BJ (cell line): Measurements from ENCODE around the gene CMTR1. TPM values are rescaled to one million over a fixed set of nuclear protein-coding genes. Genes with fewer than 3 reads are reported as not detected.

ENCODE experiments used
- CTCF ChIA-PET: fragments of 350-600 bp; formaldehyde crosslinking; extraction: SDS; loops from one replicate; lab custom pipeline; 2021; ENCODE audit warnings: antibody characterized with exemption, inconsistent platforms; lab: Yijun Ruan, JAX
- POLR2A ChIA-PET: fragments of 300-600 bp; sonication (Branson Sonifier 250); formaldehyde crosslinking; extraction: SDS; loops from one replicate; lab custom pipeline; 2021; ENCODE audit warnings: antibody characterized with exemption; lab: Charles Lee
- DNase-seq: peaks from one replicate; pipeline ENCODE4 v3.0.0-alpha.2; 2011; ENCODE audit warnings: low read depth
- H3K27me3 ChIP-seq: 2 replicates; pipeline ENCODE4 v1.6.0; 2011; ENCODE audit warnings: low read length; ENCODE audit not compliant: control insufficient read depth, insufficient read depth
- H3K36me3 ChIP-seq: 2 replicates; pipeline ENCODE4 v1.5.1; 2011; ENCODE audit warnings: low read length; ENCODE audit not compliant: control insufficient read depth, insufficient read depth
- H3K4me3 ChIP-seq: 2 replicates; pipeline ENCODE4 v1.5.1; 2011; ENCODE audit warnings: low read depth, mild to moderate bottlenecking, control low read depth, low read length
- polyA plus RNA-seq: library from polyadenylated mRNA; depleted of rRNA; stranded (reverse); fragments of >200 nt; gene quantifications from 2 replicates; pipeline ENCODE4 v1.2.3, GENCODE V29; 2011
- TF ChIP-seq, protein P1 (sequence below): IDR thresholded peaks from 2 replicates; pipeline ENCODE4 v1.5.1; 2011; ENCODE audit warnings: low read depth, mild to moderate bottlenecking, control low read depth, inconsistent platforms, low read length, moderate library complexity; ENCODE audit not compliant: insufficient read depth

The CMTR1 gene
- polyA plus RNA-seq, 1 experiment: 25.2 TPM

DNA sequence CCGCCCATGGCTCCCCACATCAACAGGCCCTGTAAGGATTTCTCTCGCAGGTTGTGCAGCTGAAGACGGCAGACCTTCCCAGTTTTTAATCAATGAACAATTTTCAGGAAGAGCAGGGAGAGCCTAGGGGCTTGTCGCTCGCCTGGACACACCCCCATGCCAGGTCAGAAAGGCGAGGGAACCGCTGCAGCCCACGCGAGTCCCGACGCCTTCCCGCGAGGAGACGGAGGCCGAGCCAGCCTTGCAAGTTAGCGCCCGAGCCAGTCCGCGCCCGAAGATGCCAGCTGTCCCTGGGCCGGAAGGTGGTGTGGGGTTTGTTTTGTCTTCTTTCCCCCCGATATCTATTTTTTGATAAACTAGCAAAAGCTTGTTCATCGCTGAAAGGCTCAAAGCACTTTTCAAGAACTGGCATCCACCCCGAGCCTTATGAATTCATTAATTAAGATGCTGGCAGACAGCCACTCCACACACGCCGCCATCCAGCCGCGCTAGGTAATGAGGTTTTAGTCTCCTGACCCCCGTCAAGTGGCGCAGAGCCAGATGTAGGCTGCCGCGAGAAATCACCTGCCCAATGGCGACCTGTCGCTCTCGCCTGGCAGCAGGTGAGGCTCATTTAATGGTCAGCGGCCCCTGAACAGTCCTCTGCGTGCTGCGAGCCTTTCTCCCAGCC is 60.1 kb downstream of the CMTR1 start:
- no peak for DNase-seq
- Histone ChIP-seq H3K36me3 (no peaks in the 10 kb centered on the region), H3K27me3 (no peaks in the 10 kb centered on the region), H3K4me3 (no peak overlapping the region)
- ChIA-PET CTCF (no interaction called here), POLR2A (no interaction called here)
- TF ChIP-seq, protein P1, sequence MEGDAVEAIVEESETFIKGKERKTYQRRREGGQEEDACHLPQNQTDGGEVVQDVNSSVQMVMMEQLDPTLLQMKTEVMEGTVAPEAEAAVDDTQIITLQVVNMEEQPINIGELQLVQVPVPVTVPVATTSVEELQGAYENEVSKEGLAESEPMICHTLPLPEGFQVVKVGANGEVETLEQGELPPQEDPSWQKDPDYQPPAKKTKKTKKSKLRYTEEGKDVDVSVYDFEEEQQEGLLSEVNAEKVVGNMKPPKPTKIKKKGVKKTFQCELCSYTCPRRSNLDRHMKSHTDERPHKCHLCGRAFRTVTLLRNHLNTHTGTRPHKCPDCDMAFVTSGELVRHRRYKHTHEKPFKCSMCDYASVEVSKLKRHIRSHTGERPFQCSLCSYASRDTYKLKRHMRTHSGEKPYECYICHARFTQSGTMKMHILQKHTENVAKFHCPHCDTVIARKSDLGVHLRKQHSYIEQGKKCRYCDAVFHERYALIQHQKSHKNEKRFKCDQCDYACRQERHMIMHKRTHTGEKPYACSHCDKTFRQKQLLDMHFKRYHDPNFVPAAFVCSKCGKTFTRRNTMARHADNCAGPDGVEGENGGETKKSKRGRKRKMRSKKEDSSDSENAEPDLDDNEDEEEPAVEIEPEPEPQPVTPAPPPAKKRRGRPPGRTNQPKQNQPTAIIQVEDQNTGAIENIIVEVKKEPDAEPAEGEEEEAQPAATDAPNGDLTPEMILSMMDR: no peak

DNA sequence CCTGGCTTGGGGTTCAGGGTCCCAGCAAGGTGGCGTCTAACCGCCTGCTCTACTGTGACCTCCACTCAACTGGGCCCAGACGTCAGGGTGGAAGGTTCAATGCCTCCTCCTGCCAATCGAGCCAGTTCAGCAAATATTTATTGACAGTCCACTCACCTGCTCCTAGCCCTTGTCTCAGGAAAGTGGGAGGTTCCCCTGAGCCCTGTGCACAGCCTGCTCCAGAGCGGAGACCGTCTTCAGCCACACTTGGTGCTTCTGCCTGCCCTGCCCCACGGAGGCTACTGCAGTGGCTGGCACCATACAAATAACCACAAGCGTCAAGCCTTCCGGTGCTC is 60.6 kb downstream of the CMTR1 start:
- CTCF ChIA-PET: no interaction called here

DNA sequence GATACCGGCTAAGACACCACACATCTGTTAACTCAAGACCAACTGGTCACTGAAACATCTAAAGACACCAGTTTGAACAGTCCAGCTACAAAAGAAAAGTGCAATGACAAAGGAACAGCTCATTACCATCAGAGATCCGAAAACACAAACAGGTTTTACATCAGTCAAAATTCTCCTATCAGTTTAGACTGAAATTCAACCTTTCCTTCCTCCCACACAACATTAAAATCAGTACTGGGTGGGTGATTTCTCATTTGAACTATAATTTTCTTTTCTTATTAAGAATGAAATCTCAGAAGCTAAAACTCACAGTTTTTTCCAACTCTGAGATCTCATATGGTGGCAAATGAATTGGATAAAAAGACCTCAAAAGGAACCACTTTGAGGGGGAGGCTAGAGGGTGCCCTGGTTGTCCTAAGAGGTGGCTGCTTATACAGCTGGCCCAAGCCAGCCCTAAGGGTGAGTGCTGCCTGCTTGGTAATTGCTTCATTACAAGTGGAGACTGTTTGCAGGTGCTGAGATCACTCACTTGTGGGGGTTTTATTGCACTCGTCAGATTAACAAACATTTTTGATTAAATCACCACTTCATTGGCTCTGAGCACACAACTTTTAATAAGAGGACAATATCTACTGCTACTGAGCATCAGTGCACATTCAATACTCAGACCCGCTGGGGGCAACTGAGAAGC is 62.4 kb downstream of the CMTR1 start:
- CTCF ChIA-PET: interaction anchor here (0.5 to 1.2 kb wide), 5 partner anchors 10 to 517 kb away, joined by 3 to 4 read pairs (median 3); no protein-coding TSS in a partner anchor
- H3K36me3 ChIP-seq: no peaks in the 10 kb centered on the region
- no peak overlapping the region for H3K4me3 ChIP-seq
- no peaks in the 10 kb centered on the region for H3K27me3 ChIP-seq
- TF ChIP-seq, protein P1: no peak
- POLR2A ChIA-PET: no interaction called here
- no peak for DNase-seq

More for the DNA sequence above, 60.6 kb downstream of the CMTR1 start:
- no peak overlapping the region for H3K4me3 ChIP-seq
- DNase-seq: no peak
- TF ChIP-seq, protein P1: no peak
- no peaks in the 10 kb centered on the region for H3K27me3 ChIP-seq
- POLR2A ChIA-PET: no interaction called here
- no peaks in the 10 kb centered on the region for H3K36me3 ChIP-seq

DNA sequence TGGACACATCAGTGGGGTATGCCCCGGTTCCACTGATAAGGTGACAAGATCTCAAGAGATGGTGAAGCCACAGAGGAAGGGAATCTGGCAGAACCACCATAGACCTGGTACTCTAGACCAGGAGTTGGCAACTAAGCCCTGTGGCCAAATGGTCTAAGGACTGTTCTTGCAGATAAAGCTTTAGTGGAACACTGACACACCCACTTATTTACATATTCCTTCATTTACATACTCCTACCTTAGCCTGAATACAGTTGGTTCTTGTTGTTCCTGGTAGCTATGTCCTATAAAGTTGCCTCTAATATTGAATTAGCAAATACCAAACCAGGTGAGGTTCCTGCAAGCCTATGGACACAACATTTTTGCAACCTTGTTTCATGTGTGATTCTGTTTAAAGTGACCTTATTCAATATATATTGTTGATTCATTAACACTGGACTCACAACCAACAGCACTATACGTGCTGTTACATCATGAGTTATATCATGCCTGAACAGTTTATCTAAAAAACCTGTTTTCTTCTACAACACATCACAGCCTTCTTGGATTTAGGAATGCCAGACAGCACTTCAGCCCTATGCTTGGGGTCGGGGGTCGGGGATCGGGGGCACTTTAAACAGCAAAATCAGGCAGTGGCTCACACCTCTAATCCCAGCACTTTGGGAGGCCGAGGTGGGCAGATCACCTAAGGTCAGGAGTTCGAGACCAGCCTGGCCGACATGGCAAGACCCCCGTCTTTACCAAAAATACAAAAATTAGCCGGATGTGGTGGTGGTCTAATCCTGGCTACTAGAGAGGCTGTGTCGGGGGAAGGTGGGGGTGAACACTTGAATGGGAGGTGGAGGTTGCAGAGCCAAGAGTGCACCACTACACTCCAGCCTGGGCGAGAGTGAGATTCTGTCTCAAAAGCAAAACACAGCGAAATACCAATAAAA is 64.2 kb downstream of the CMTR1 start:
- Histone ChIP-seq H3K27me3 (no peaks in the 10 kb centered on the region), H3K36me3 (no peaks in the 10 kb centered on the region), H3K4me3 (no peak overlapping the region)
- DNase-seq: no peak
- ChIA-PET POLR2A (no interaction called here), CTCF (no interaction called here)
- TF ChIP-seq, protein P1: no peak
